ENCODE measurements around the gene RAD54L.
"Not testable (repeated sequence)": the region's sequence is repeated elsewhere in the genome, so short reads cannot be mapped to it uniquely, and the experiment has no call there.

Gene RAD54L

GRCh38 chr1:46310321-46310720, 62.8 kb downstream of the RAD54L start:
- H3K4me3 ChIP-seq (ENCODE audit: low read depth, low read length) = no peak overlapping the region
- no peak for DNase-seq (ENCODE audit: low read depth)

GRCh38 chr1:46315669-46316403, 68.3 kb downstream of the RAD54L start:
- H3K4me3 ChIP-seq (ENCODE audit: low read depth, low read length) = no peak overlapping the region
- no peak for DNase-seq (ENCODE audit: low read depth)

- DNase-seq (ENCODE audit: low read depth) = no peak
- H3K4me3 ChIP-seq (ENCODE audit: low read depth, low read length) = no peak overlapping the region
Measured at GRCh38 chr1:46317323-46317722, 69.8 kb downstream of the RAD54L start.

GRCh38 chr1:46319301-46319700, 71.7 kb downstream of the RAD54L start:
- not testable (repeated sequence) for DNase-seq (ENCODE audit: low read depth); H3K4me3 ChIP-seq (ENCODE audit: low read depth, low read length)

- H3K4me3 ChIP-seq (ENCODE audit: low read depth, low read length); DNase-seq (ENCODE audit: low read depth): not testable (repeated sequence)
Measured at GRCh38 chr1:46319960-46320914, 72.7 kb downstream of the RAD54L start.

GRCh38 chr1:46322191-46322590, 74.6 kb downstream of the RAD54L start:
- not testable (repeated sequence) for DNase-seq (ENCODE audit: low read depth); H3K4me3 ChIP-seq (ENCODE audit: low read depth, low read length)

- DNase-seq (ENCODE audit: low read depth) = not testable (repeated sequence)
Measured at GRCh38 chr1:46325285-46326076, 77.9 kb downstream of the RAD54L start.

More at GRCh38 chr1:46325285-46326076, 77.9 kb downstream of the RAD54L start:
- not testable (repeated sequence) for H3K4me3 ChIP-seq (ENCODE audit: low read depth, low read length)
